Measurements from ENCODE around the gene ATOH8. TPM values are rescaled to one million over a fixed set of nuclear protein-coding genes. Genes with fewer than 3 reads are reported as not detected.
A peak's percentile ranks its signal among the peaks of the same experiment; 100 is the strongest.

ATOH8 gene
- total and polyA plus RNA-seq, 2 donors from 2014 or later: 11.2 to 18.6 TPM

DNA sequence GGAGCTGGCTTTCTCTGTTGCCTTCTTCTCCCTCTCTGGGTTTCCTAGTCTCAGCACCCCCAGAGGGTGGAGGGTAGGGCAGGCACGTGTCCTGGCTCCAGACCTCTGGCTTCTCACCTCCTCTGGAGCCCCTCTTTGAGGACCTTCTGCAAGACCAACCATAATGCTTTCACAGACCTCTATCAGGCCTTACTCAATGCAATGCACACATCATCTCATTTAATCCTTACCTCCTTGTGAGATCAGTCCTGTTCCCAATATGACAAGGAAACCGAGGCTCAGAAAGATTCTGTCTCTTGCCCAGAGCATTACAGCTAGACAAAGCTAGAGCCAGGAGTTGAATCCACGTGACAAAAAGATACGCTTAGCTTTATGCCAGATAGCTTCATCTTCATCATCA, 8.2 kb downstream of the ATOH8 start:
- H3K36me3 ChIP-seq (ENCODE audit: control insufficient read depth in 2 of 3, insufficient read depth in 3 of 3, low read length in 3 of 3): no peaks in the 10 kb centered on the region
- DNase-seq (no peak), FAIRE-seq (no peak)
- intact Hi-C loops (cut with DNase I): no loop called here
- H3K27ac ChIP-seq (ENCODE audit: low read depth in 2 of 2, low read length in 2 of 2): no peak overlapping the region
- H3K27me3 ChIP-seq (ENCODE audit: control insufficient read depth, insufficient read depth, low read length): no peaks in the 10 kb centered on the region
- TF ChIP-seq, protein P1, sequence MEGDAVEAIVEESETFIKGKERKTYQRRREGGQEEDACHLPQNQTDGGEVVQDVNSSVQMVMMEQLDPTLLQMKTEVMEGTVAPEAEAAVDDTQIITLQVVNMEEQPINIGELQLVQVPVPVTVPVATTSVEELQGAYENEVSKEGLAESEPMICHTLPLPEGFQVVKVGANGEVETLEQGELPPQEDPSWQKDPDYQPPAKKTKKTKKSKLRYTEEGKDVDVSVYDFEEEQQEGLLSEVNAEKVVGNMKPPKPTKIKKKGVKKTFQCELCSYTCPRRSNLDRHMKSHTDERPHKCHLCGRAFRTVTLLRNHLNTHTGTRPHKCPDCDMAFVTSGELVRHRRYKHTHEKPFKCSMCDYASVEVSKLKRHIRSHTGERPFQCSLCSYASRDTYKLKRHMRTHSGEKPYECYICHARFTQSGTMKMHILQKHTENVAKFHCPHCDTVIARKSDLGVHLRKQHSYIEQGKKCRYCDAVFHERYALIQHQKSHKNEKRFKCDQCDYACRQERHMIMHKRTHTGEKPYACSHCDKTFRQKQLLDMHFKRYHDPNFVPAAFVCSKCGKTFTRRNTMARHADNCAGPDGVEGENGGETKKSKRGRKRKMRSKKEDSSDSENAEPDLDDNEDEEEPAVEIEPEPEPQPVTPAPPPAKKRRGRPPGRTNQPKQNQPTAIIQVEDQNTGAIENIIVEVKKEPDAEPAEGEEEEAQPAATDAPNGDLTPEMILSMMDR (IDR thresholded peaks at IDR 0.05; ENCODE audit: borderline replicate concordance, extremely low read depth, insufficient read depth): no peak
- H3K4me3 ChIP-seq (ENCODE audit: low read length in 3 of 3): no peak overlapping the region
- peaks cover 0 to 22% (median 5%) of the 10 kb centered on the region in 3 donors for H3K4me1 ChIP-seq (ENCODE audit: control insufficient read depth in 2 of 3, insufficient read depth in 2 of 3, low read depth in 1 of 3, low read length in 3 of 3)
- H3K9me3 ChIP-seq (ENCODE audit: control insufficient read depth in 2 of 3, insufficient read depth in 1 of 3, low read length in 3 of 3): no peaks in the 10 kb centered on the region
- no peak overlapping the region for H3K9ac ChIP-seq (ENCODE audit: low read length in 3 of 3)

DNA sequence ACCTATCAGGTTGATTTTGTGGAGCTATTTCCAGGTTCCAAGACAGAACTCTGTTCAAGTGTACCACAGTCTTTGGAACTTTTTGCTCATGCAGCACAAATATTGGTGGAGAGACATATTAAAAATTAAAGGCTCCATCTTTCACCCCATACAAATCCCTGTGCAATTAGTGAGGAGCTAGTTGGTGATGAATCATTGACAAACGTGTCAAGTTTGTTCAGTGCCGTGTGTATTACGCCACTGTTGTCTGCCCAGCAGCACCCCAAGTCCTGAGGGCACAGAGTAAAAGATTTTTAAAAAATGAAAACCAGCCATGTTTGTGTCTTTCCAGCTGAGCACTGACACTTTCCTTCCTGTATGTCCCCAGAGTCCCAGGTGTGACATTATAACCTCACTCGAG, 9.3 kb downstream of the ATOH8 start:
- Histone ChIP-seq H3K4me1 (ENCODE audit: control insufficient read depth in 2 of 3, insufficient read depth in 2 of 3, low read depth in 1 of 3, low read length in 3 of 3) (peaks cover 0 to 26% (median 7%) of the 10 kb centered on the region in 3 donors), H3K27me3 (ENCODE audit: control insufficient read depth, insufficient read depth, low read length) (no peaks in the 10 kb centered on the region), H3K27ac (ENCODE audit: low read depth in 2 of 2, low read length in 2 of 2) (no peak overlapping the region), H3K36me3 (ENCODE audit: control insufficient read depth in 2 of 3, insufficient read depth in 3 of 3, low read length in 3 of 3) (no peaks in the 10 kb centered on the region), H3K9ac (ENCODE audit: low read length in 3 of 3) (no peak overlapping the region), H3K9me3 (ENCODE audit: control insufficient read depth in 2 of 3, insufficient read depth in 1 of 3, low read length in 3 of 3) (no peaks in the 10 kb centered on the region), H3K4me3 (ENCODE audit: low read length in 3 of 3) (no peak overlapping the region)
- DNase-seq (no peak), FAIRE-seq (no peak)
- intact Hi-C loops (cut with DNase I): no loop called here
- TF ChIP-seq, protein P1 (IDR thresholded peaks at IDR 0.05; ENCODE audit: borderline replicate concordance, extremely low read depth, insufficient read depth): no peak

DNA sequence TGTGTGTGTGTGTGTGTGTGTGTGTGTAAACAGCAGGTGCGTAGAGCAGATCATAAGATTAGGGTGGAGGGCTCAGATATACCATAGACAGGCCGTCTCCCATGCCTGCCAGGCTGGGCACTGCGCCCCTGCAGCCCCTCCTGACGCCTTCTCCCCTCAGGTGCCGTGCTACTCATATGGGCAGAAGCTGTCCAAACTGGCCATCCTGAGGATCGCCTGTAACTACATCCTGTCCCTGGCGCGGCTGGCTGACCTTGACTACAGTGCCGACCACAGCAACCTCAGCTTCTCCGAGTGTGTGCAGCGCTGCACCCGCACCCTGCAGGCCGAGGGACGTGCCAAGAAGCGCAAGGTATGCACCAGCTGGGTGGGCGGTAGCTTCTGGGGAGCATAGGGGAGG, 10.0 kb downstream of the ATOH8 start:
- peaks cover 0 to 29% (median 13%) of the 10 kb centered on the region in 3 donors for H3K4me1 ChIP-seq (ENCODE audit: control insufficient read depth in 2 of 3, insufficient read depth in 2 of 3, low read depth in 1 of 3, low read length in 3 of 3)
- H3K4me3 ChIP-seq (ENCODE audit: low read length in 3 of 3): no peak overlapping the region
- no peak overlapping the region for H3K9ac ChIP-seq (ENCODE audit: low read length in 3 of 3)
- no peaks in the 10 kb centered on the region for H3K27me3 ChIP-seq (ENCODE audit: control insufficient read depth, insufficient read depth, low read length)
- H3K9me3 ChIP-seq (ENCODE audit: control insufficient read depth in 2 of 3, insufficient read depth in 1 of 3, low read length in 3 of 3): no peaks in the 10 kb centered on the region
- intact Hi-C loops (cut with DNase I): no loop called here
- H3K36me3 ChIP-seq (ENCODE audit: control insufficient read depth in 2 of 3, insufficient read depth in 3 of 3, low read length in 3 of 3): no peaks in the 10 kb centered on the region
- FAIRE-seq: no peak
- TF ChIP-seq, protein P1 (IDR thresholded peaks at IDR 0.05; ENCODE audit: borderline replicate concordance, extremely low read depth, insufficient read depth): no peak
- peak in 1 of 5 donors; percentile 49 for DNase-seq
- H3K27ac ChIP-seq (ENCODE audit: low read depth in 2 of 2, low read length in 2 of 2): no peak overlapping the region
